ENCODE measurements around the gene TSGA10.
"Not testable (repeated sequence)": the region's sequence is repeated elsewhere in the genome, so short reads cannot be mapped to it uniquely, and the experiment has no call there.

TSGA10 gene

GRCh38 chr2:99152199-99152895 lies 2.4 kb downstream of the TSGA10 start:
- DNase-seq (ENCODE audit: low read depth) = no peak

GRCh38 chr2:99150706-99151105 lies 4.0 kb downstream of the TSGA10 start:
- DNase-seq (ENCODE audit: low read depth) = no peak

- DNase-seq (ENCODE audit: low read depth) = peak; percentile 94
These were observed 13.3 kb downstream of the TSGA10 start, which contains the start of gene C2orf15 for GRCh38 chr2:99141110-99142108. TSS of gene C2orf15 (plus strand) at chr2:99141707. CDS start at chr2:99150559, 8,852 bp downstream.

GRCh38 chr2:99140860-99141109 lies 14.0 kb downstream of the TSGA10 start:
- DNase-seq (ENCODE audit: low read depth) = no peak

GRCh38 chr2:99140056-99140859 lies 14.5 kb downstream of the TSGA10 start:
- no peak for DNase-seq (ENCODE audit: low read depth)

GRCh38 chr2:99139003-99139402 lies 15.7 kb downstream of the TSGA10 start:
- no peak for DNase-seq (ENCODE audit: low read depth)

- not testable (repeated sequence) for DNase-seq (ENCODE audit: low read depth)
These were observed 19.6 kb downstream of the TSGA10 start for GRCh38 chr2:99135044-99135556.

GRCh38 chr2:99127981-99128380 lies 26.8 kb downstream of the TSGA10 start:
- DNase-seq (ENCODE audit: low read depth) = no peak

- no peak for DNase-seq (ENCODE audit: low read depth)
These were observed 42.1 kb downstream of the TSGA10 start for GRCh38 chr2:99112617-99113016.

GRCh38 chr2:99111945-99112344 lies 42.8 kb downstream of the TSGA10 start:
- no peak for DNase-seq (ENCODE audit: low read depth)

- no peak for DNase-seq (ENCODE audit: low read depth)
These were observed 43.5 kb downstream of the TSGA10 start for GRCh38 chr2:99111236-99111635.

- DNase-seq (ENCODE audit: low read depth) = no peak
These were observed 47.8 kb downstream of the TSGA10 start for GRCh38 chr2:99106913-99107312.

- no peak for DNase-seq (ENCODE audit: low read depth)
These were observed 50.7 kb downstream of the TSGA10 start for GRCh38 chr2:99104006-99104405.

GRCh38 chr2:99101697-99102096 lies 53.0 kb downstream of the TSGA10 start:
- no peak for DNase-seq (ENCODE audit: low read depth)

- DNase-seq (ENCODE audit: low read depth) = no peak
These were observed 58.0 kb downstream of the TSGA10 start for GRCh38 chr2:99096728-99097127.

GRCh38 chr2:99088017-99088416 lies 66.7 kb downstream of the TSGA10 start:
- DNase-seq (ENCODE audit: low read depth) = no peak

GRCh38 chr2:99086385-99086784 lies 68.4 kb downstream of the TSGA10 start:
- DNase-seq (ENCODE audit: low read depth) = no peak

- peak; percentile 4 for DNase-seq (ENCODE audit: low read depth)
These were observed 69.3 kb downstream of the TSGA10 start for GRCh38 chr2:99085421-99085820.

GRCh38 chr2:99084256-99084655 lies 70.5 kb downstream of the TSGA10 start:
- no peak for DNase-seq (ENCODE audit: low read depth)

GRCh38 chr2:99081891-99082290 lies 72.9 kb downstream of the TSGA10 start:
- DNase-seq (ENCODE audit: low read depth) = no peak

GRCh38 chr2:99079226-99079625 lies 75.5 kb downstream of the TSGA10 start:
- no peak for DNase-seq (ENCODE audit: low read depth)

- no peak for DNase-seq (ENCODE audit: low read depth)
These were observed 82.2 kb downstream of the TSGA10 start for GRCh38 chr2:99072551-99072950.

Data from activated gamma-delta T cell treated with anti-CD3 and anti-CD28 coated beads, Interleukin-2, amount 50 U/mL, for 16 hours (primary cell).